Activated CD8-positive, alpha-beta T cell treated with anti-CD3 and anti-CD28 coated beads for 36 hours (primary cell): ENCODE results near the gene KRTAP10-4. TPM values are rescaled to one million over a fixed set of nuclear protein-coding genes. Genes with fewer than 3 reads are reported as not detected.

Experiments used
- ATAC-seq: fragments of 200-7000 bp; cut with Tn5 transposase; one replicate; pipeline ENCODE4 v1.10.0; 2021; ENCODE audit warnings: mild to moderate bottlenecking, moderate library complexity
- CTCF ChIA-PET: fragments of 350-600 bp; sonication (Branson Sonifier 250); formaldehyde crosslinking; loops from one replicate; lab custom pipeline; 2021; ENCODE audit warnings: antibody characterized with exemption; lab: Charles Lee
- POLR2A ChIA-PET: fragments of 350-600 bp; sonication (Branson Sonifier 250); formaldehyde crosslinking; loops from one replicate; lab custom pipeline; 2021; ENCODE audit warnings: antibody characterized with exemption; lab: Charles Lee
- DNase-seq: peaks from one replicate; pipeline ENCODE4 v3.0.0-alpha.2; 2020
- H3K27ac Mint-ChIP-seq: one replicate; pipeline ENCODE4 v1.8.0; 2021; ENCODE audit warnings: mild to moderate bottlenecking, mixed read lengths
- H3K27me3 Mint-ChIP-seq: one replicate; pipeline ENCODE4 v1.8.0; 2021; ENCODE audit warnings: mixed read lengths
- H3K36me3 Mint-ChIP-seq: one replicate; pipeline ENCODE4 v1.8.0; 2021; ENCODE audit warnings: low read depth, mixed read lengths
- H3K4me1 Mint-ChIP-seq: one replicate; pipeline ENCODE4 v1.8.0; 2021; ENCODE audit warnings: low read depth, mixed read lengths
- H3K4me3 Mint-ChIP-seq: one replicate; pipeline ENCODE4 v1.8.0; 2021; ENCODE audit warnings: mild to moderate bottlenecking, moderate library complexity, mixed read lengths
- H3K9me3 Mint-ChIP-seq: one replicate; pipeline ENCODE4 v1.8.0; 2021; ENCODE audit warnings: mixed read lengths
- intact Hi-C: fragments of 100-400 bp; cut with micrococcal nuclease; formaldehyde crosslinking; loops from one replicate; pipeline ENCODE4 v1.10.0; 2022
- total RNA-seq, 2 experiments: library from RNA; stranded (reverse); gene quantifications; one replicate each; pipeline ENCODE4 v1.2.3, GENCODE V29; 2021
- TF ChIP-seq, protein P1 (sequence below): fragments of 200-600 bp; IDR thresholded peaks from one replicate; pipeline ENCODE4 v1.8.0; 2022; ENCODE audit warnings: antibody characterized with exemption, mild to moderate bottlenecking

KRTAP10-4 gene
- total RNA-seq, 2 experiments from 2014 or later: not detected

DNA sequence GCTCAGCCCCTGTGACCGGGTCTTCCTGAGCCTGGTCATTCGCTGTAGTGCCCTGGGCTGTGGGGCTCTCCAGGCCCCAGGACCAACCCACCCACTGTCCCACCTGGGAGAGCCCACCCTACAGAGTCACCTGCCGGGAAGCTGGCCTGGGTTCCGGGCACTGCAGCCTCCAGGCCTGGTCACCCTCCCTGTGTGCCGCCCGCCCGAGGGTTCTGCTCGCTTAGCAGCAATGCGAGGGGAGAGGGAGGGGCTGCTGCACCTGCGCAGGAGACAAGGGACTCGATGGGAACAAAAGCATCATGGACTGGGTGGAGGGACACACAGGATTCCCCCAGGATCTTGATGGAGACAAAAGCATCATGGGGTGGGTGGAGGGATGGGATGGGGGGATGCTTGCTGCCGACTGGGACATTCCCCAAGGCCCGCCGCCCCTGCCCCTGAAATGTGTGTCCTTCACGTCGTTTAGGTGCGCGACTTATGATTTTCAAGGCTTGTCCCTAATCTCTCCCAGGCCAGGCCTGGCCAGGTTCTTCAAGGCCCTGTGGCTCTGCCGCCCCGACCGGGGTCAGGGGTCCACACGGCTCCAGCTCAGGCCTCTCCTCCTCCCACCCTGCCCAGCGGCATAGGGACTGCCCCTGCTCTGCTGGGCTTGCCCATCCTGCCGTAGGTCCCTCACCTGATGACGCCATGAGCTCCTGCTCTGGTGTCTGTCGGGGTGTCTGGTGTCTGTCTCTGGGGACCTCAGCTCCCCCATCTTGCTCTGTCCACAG, 40.0 kb downstream of the KRTAP10-4 start:
- ChIA-PET CTCF (no interaction called here), POLR2A (no interaction called here)
- no peak for DNase-seq
- Mint-ChIP-seq H3K27me3 (no peaks in the 10 kb centered on the region), H3K36me3 (peaks cover under 1% of the 10 kb centered on the region), H3K27ac (no peak overlapping the region), H3K4me3 (no peak overlapping the region), H3K4me1 (peaks cover 28% of the 10 kb centered on the region), H3K9me3 (peaks cover 19% of the 10 kb centered on the region)
- no peak for ATAC-seq
- intact Hi-C loops: no loop called here
- TF ChIP-seq, protein P1, sequence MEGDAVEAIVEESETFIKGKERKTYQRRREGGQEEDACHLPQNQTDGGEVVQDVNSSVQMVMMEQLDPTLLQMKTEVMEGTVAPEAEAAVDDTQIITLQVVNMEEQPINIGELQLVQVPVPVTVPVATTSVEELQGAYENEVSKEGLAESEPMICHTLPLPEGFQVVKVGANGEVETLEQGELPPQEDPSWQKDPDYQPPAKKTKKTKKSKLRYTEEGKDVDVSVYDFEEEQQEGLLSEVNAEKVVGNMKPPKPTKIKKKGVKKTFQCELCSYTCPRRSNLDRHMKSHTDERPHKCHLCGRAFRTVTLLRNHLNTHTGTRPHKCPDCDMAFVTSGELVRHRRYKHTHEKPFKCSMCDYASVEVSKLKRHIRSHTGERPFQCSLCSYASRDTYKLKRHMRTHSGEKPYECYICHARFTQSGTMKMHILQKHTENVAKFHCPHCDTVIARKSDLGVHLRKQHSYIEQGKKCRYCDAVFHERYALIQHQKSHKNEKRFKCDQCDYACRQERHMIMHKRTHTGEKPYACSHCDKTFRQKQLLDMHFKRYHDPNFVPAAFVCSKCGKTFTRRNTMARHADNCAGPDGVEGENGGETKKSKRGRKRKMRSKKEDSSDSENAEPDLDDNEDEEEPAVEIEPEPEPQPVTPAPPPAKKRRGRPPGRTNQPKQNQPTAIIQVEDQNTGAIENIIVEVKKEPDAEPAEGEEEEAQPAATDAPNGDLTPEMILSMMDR: no peak

DNA sequence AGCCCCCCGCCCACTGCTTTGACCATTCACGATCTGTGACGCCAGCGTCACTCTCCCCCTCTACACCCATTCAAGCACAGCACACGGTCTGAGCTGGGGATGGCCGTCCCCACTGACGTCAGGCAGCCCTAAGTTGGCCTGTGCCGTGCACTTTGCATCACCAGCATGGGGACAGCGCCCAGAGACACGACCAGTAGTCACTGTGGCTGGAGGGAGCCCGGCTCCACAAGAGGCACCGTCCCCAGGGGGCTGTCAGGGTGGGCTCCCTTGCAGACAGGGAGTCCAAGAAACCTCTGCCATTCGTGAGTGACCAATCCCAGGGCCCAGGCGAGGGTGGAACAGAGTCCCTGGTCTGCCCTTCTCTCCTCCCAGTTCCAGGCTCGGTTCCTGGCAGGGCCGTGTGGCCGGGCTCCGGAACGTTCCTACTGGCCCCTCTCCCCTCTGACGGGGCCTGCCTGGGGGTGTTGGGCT, 40.7 kb downstream of the KRTAP10-4 start:
- Mint-ChIP-seq H3K36me3 (peaks cover 7% of the 10 kb centered on the region), H3K4me3 (no peak overlapping the region), H3K4me1 (peaks cover 34% of the 10 kb centered on the region), H3K27me3 (no peaks in the 10 kb centered on the region), H3K9me3 (peaks cover 24% of the 10 kb centered on the region), H3K27ac (no peak overlapping the region)
- intact Hi-C loops: no loop called here
- ATAC-seq (no peak), DNase-seq (no peak)
- TF ChIP-seq, protein P1: no peak
- POLR2A ChIA-PET: no interaction called here
- CTCF ChIA-PET: no interaction called here

DNA sequence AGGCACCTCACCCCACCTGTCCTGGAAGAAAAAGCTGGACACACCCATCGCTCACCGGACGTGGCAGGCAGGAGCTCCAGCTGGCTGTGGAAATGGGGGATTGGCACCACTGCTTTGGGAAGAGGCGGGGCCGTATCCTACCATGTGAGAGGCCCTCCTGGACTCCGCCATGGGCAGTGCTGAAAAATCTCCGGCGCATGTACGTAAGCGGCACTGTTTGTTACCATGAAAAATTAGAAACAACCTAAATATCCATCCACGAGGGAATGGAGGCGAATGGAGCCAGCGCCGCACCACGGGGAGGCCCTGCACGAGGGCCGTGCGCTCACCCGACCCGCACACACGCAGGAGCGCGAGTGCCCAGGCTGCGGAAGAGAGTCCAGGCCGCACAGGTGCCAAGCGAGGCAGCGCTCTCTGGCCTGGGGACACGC, 41.4 kb downstream of the KRTAP10-4 start:
- Mint-ChIP-seq H3K27me3 (no peaks in the 10 kb centered on the region), H3K4me1 (peaks cover 39% of the 10 kb centered on the region), H3K9me3 (peaks cover 25% of the 10 kb centered on the region), H3K36me3 (peaks cover 14% of the 10 kb centered on the region), H3K4me3 (no peak overlapping the region), H3K27ac (no peak overlapping the region)
- ATAC-seq (no peak), DNase-seq (no peak)
- intact Hi-C loops: no loop called here
- TF ChIP-seq, protein P1: no peak
- CTCF ChIA-PET: no interaction called here
- POLR2A ChIA-PET: no interaction called here

DNA sequence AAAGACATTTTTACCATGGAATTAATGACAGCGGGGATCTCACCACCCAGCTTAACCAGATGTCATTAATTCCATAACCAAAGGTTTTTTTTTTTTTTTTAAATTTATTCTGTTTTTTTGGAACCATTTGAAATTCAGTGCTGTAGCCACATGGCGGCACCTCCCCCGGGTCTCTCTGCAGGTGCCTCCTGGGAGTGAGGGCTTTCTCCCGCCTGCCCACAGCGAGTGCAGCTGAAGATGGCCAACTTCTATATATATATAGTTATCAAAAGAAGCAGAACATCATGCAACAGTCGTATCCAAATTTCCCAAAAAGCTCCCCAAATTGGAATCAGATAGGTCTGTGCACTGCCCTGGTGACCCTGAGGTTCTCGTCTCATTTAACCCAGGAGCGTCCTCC, 41.9 kb downstream of the KRTAP10-4 start:
- no peak for ATAC-seq
- no peak overlapping the region for H3K4me3 Mint-ChIP-seq
- intact Hi-C loops: no loop called here
- no peak for DNase-seq
- peaks cover 28% of the 10 kb centered on the region for H3K9me3 Mint-ChIP-seq
- no peak overlapping the region for H3K27ac Mint-ChIP-seq
- ChIA-PET CTCF (no interaction called here), POLR2A (no interaction called here)
- H3K27me3 Mint-ChIP-seq: no peaks in the 10 kb centered on the region
- peaks cover 41% of the 10 kb centered on the region for H3K4me1 Mint-ChIP-seq
- TF ChIP-seq, protein P1: no peak
- H3K36me3 Mint-ChIP-seq: peaks cover 17% of the 10 kb centered on the region

DNA sequence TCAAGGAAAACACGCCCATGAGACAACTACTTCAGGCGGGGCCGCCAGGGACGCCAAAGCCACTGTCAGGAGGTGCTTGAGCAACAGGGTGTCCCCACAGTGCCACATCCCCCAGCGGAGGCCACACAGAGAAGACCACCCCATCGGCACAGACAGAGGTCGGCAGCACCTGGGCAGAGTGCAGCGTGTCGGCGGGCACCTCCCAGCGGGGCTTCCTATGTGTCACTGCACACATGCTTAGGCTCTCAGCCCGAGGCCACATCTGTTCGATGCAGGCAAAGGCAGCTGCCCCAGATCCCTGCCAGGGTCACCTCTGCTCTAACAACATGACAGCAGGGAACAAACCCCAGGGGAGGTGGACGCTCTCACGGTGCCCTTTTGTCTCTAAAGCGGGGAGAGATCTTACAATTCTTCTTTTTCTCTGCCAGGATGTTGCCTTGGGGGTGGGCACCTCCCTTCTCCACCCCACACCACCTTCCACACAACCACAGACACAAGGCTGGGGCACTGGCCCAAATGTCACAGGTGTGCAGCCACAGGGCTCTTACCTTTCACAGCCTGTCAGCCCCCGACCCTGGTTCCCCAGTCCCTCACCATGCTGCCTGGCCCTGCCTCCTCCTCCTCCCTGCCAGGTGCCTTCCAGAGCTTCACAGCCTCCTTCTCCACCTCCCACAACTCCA, 42.5 kb downstream of the KRTAP10-4 start:
- no peak overlapping the region for H3K27ac Mint-ChIP-seq
- peaks cover 30% of the 10 kb centered on the region for H3K9me3 Mint-ChIP-seq
- no peak overlapping the region for H3K4me3 Mint-ChIP-seq
- intact Hi-C loops: no loop called here
- TF ChIP-seq, protein P1: no peak
- DNase-seq (no peak), ATAC-seq (no peak)
- H3K27me3 Mint-ChIP-seq: no peaks in the 10 kb centered on the region
- peaks cover 20% of the 10 kb centered on the region for H3K36me3 Mint-ChIP-seq
- ChIA-PET POLR2A (interaction anchor here (0.6 kb wide), 1 partner anchor 308 kb away, joined by 3 read pairs; no protein-coding TSS in a partner anchor), CTCF (no interaction called here)
- peaks cover 41% of the 10 kb centered on the region for H3K4me1 Mint-ChIP-seq
